A549 (cell line): ENCODE results near the gene LARP7. TPM values are rescaled to one million over a fixed set of nuclear protein-coding genes. Genes with fewer than 3 reads are reported as not detected.

Experiments used
- ATAC-seq, 2 experiments: fragments of 200-7000 bp in 1 of 2; fragments of >200 bp in 1 of 2; cut with Nextera tagmentation in 1 of 2; cut with Tn5 transposase in 1 of 2; 3 replicates each; pipeline versions ENCODE4 v1.8.0 to v1.9.1; 2018 to 2020; ENCODE audit warnings: mild to moderate bottlenecking in 1 of 2, moderate library complexity in 1 of 2
- CTCF ChIA-PET: fragments of 300-600 bp; sonication (Branson Sonifier 250); formaldehyde crosslinking; extraction: SDS; loops from one replicate; lab custom pipeline; 2021; ENCODE audit warnings: antibody characterized with exemption, inconsistent platforms; lab: Yijun Ruan, JAX
- POLR2A ChIA-PET: fragments of 350-600 bp; formaldehyde crosslinking; extraction: SDS; loops from one replicate; lab custom pipeline; 2021; ENCODE audit warnings: antibody characterized with exemption, inconsistent platforms; lab: Yijun Ruan, JAX
- DNase-seq, 2 experiments: peaks; one replicate each; pipeline versions ENCODE4 v3.0.0 to v3.0.0-alpha.2; 2011 to 2016; ENCODE audit warnings: low read depth in 1 of 2, low spot score in 1 of 2
- FAIRE-seq: peaks from 2 replicates; lab custom pipeline; 2011; peaks lifted over from hg19 to GRCh38; lab: Jason Lieb, UNC
- H3K27ac ChIP-seq, 2 experiments: fragments of >200 bp; sonication (Bioruptor Twin); formaldehyde crosslinking; 3 replicates each; pipeline ENCODE4 v1.5.1; 2016 to 2017
- H3K4me1 ChIP-seq: fragments of >200 bp; sonication (Bioruptor Twin); formaldehyde crosslinking; 3 replicates; pipeline ENCODE4 v1.6.1; 2016
- H3K4me2 ChIP-seq: fragments of >200 bp; sonication (Bioruptor Twin); formaldehyde crosslinking; 3 replicates; pipeline ENCODE4 v1.6.1; 2016
- H3K4me3 ChIP-seq: fragments of >200 bp; sonication (Bioruptor Twin); formaldehyde crosslinking; 3 replicates; pipeline ENCODE4 v1.5.1; 2016
- H3K9me3 ChIP-seq: fragments of >200 bp; sonication (Bioruptor Twin); formaldehyde crosslinking; 3 replicates; pipeline ENCODE4 v1.6.1; 2016
- ATOH8 ChIP-seq: fragments of 250-450 bp; sonication (Bioruptor Pico); IDR thresholded peaks from 2 replicates; pipeline ENCODE4 v1.5.0; 2020; ENCODE audit warnings: low read depth, mild to moderate bottlenecking, moderate library complexity
- CEBPB ChIP-seq, 2 experiments: fragments of >200 bp in 1 of 2; sonication (Bioruptor Twin) in 1 of 2; formaldehyde crosslinking in 1 of 2; IDR thresholded peaks; 2 replicates each; pipeline ENCODE4 v1.6.1; 2012 to 2016
- CHD2 ChIP-seq: fragments of 150-350 bp; IDR thresholded peaks from 2 replicates; pipeline ENCODE4 v1.6.1; 2014; ENCODE audit warnings: low read length; ENCODE audit not compliant: partially characterized antibody
- CTCF ChIP-seq: fragments of >200 bp; sonication (Bioruptor Twin); formaldehyde crosslinking; IDR thresholded peaks from 3 replicates; pipeline ENCODE4 v1.5.1; 2016
- FOXS1 ChIP-seq: fragments of 250-450 bp; sonication (Bioruptor Pico); IDR thresholded peaks from 2 replicates; pipeline ENCODE4 v1.5.0; 2020; ENCODE audit warnings: mild to moderate bottlenecking, moderate library complexity
- GATA3 ChIP-seq: IDR thresholded peaks from 2 replicates; pipeline ENCODE4 v1.6.1; 2012; ENCODE audit warnings: borderline replicate concordance
- JUNB ChIP-seq: fragments of >200 bp; sonication (Bioruptor Twin); formaldehyde crosslinking; IDR thresholded peaks from 2 replicates; pipeline ENCODE4 v1.6.1; 2016
- MAZ ChIP-seq: fragments of 150-350 bp; IDR thresholded peaks from 2 replicates; pipeline ENCODE4 v1.6.1; 2014; ENCODE audit warnings: antibody characterized with exemption, low read depth, low read length, borderline replicate concordance
- RAD21 ChIP-seq, 2 experiments: fragments of >200 bp in 1 of 2; sonication (Bioruptor Twin) in 1 of 2; formaldehyde crosslinking in 1 of 2; IDR thresholded peaks in 1 of 2; conservative IDR thresholded peaks in 1 of 2; 2 replicates in 1 of 2; 3 replicates in 1 of 2; pipeline ENCODE4 v1.6.1; 2012 to 2018; ENCODE audit warnings: inconsistent platforms in 1 of 2
- REST ChIP-seq: fragments of 200-600 bp; sonication (generic); IDR thresholded peaks from 2 replicates; pipeline ENCODE4 v1.6.1; 2016; ENCODE audit warnings: antibody characterized with exemption, mild to moderate bottlenecking, moderate library complexity
- RFX5 ChIP-seq: fragments of 450-650 bp; IDR thresholded peaks from 2 replicates; pipeline ENCODE4 v1.7.1; 2014; ENCODE audit warnings: antibody characterized with exemption, mild to moderate bottlenecking, moderate library complexity
- SMC3 ChIP-seq: fragments of >200 bp; sonication (Bioruptor Twin); formaldehyde crosslinking; IDR thresholded peaks from 3 replicates; pipeline ENCODE4 v1.6.1; 2018; ENCODE audit warnings: inconsistent platforms
- TFCP2L1 ChIP-seq: fragments of 250-450 bp; sonication (Bioruptor Pico); IDR thresholded peaks from 2 replicates; pipeline ENCODE4 v1.5.0; 2021; ENCODE audit warnings: mild to moderate bottlenecking
- USF2 ChIP-seq: fragments of 450-650 bp; IDR thresholded peaks from 2 replicates; pipeline ENCODE4 v1.6.1; 2014; ENCODE audit warnings: antibody characterized with exemption
- ZC3H11A ChIP-seq: fragments of 450-650 bp; IDR thresholded peaks from 2 replicates; pipeline ENCODE4 v1.6.1; 2014; ENCODE audit warnings: antibody characterized with exemption, mild to moderate bottlenecking
- ZSCAN20 ChIP-seq: fragments of 250-450 bp; sonication (Bioruptor Pico); IDR thresholded peaks from 2 replicates; pipeline ENCODE4 v1.8.0; 2022; ENCODE audit warnings: mild to moderate bottlenecking, moderate library complexity
- WGBS: methylation state at CpG from one replicate; pipeline ENCODE4 v1.1.6; 2017; ENCODE audit errors: missing lambda C conversion rate; 5-methylcytosine and 5-hydroxymethylcytosine counted together
- polyA plus RNA-seq, 4 experiments: library from polyadenylated mRNA; depleted of rRNA in 3 of 4; stranded (reverse); fragments of >200 nt; fragmentation: RNase III in 1 of 4; extraction: RNeasy Plus Mini Kit Qiagen cat#74134 plus additional on column Dnase treatment in 1 of 4; gene quantifications; 2 replicates in 3 of 4; 3 replicates in 1 of 4; pipeline ENCODE4 v1.2.3, GENCODE V29; 2011 to 2017

LARP7 gene
- polyA plus RNA-seq, 2 of the 4 experiments (the other 2 are of a cell fraction), result 51.8 to 56.7 TPM

- no peak for TF ChIP-seq USF2
- no peak for TF ChIP-seq RFX5
Measured at GRCh38 chr4:112647785-112648184, 10.8 kb downstream of the LARP7 start (continued).

- FAIRE-seq, result no peak
- H3K4me2 ChIP-seq, result no peak overlapping the region
- no peak overlapping the region for H3K27ac ChIP-seq
- TF ChIP-seq CTCF (no peak), JUNB (no peak), GATA3 (no peak), SMC3 (no peak), FOXS1 (CRISPR knock-in tag) (no peak)
- TF ChIP-seq, all 56 proteins: peak for 0
- H3K4me1 ChIP-seq, result no peaks in the 10 kb centered on the region
- no peak for DNase-seq
- ATAC-seq, result no peak
- CTCF ChIA-PET, result no interaction called here
- no peak overlapping the region for H3K4me3 ChIP-seq
- POLR2A ChIA-PET, result no interaction called here
- H3K9me3 ChIP-seq, result no peaks in the 10 kb centered on the region
- 84% methylated on average over 3 of the region's 3 CpGs for WGBS
Measured at GRCh38 chr4:112648263-112649054, 11.5 kb downstream of the LARP7 start.

GRCh38 chr4:112649055-112649408, 12.1 kb downstream of the LARP7 start:
- no peak overlapping the region for H3K4me2 ChIP-seq
- FAIRE-seq (no peak), DNase-seq (no peak), ATAC-seq (no peak)
- H3K4me3 ChIP-seq, result no peak overlapping the region
- no peaks in the 10 kb centered on the region for H3K4me1 ChIP-seq
- H3K27ac ChIP-seq, result no peak overlapping the region
- no peaks in the 10 kb centered on the region for H3K9me3 ChIP-seq
- WGBS, result 58% methylated on average over 2 of the region's 2 CpGs
- TF ChIP-seq TFCP2L1 (CRISPR knock-in tag), result no peak
- no peak for TF ChIP-seq ZC3H11A
- no peak for TF ChIP-seq CEBPB (IDR thresholded peaks at IDR 0.05)
- no peak for TF ChIP-seq MAZ
- no peak for TF ChIP-seq ZSCAN20 (CRISPR knock-in tag)
- no peak for TF ChIP-seq CHD2
- no peak for TF ChIP-seq RAD21 (conservative IDR thresholded peaks at IDR 0.05 in 1 of 2, IDR thresholded peaks at IDR 0.05 in 1 of 2)
- TF ChIP-seq ATOH8 (CRISPR knock-in tag), result no peak
- TF ChIP-seq REST, result no peak
- CTCF ChIA-PET, result no interaction called here
- POLR2A ChIA-PET, result no interaction called here
